ENCODE data around the gene PAM. TPM values are rescaled to one million over a fixed set of nuclear protein-coding genes. Genes with fewer than 3 reads are reported as not detected.

The PAM gene
- 132 and 278 TPM in 2 replicates for total RNA-seq

GRCh38 chr5:102754767-102755431 is at the start of gene PAM:
Gene PAM, plus strand, starts transcription at chr5:102755305. Its CDS starts 110,891 bp downstream, at chr5:102866196.

